HG03432 (cell line): ENCODE results near the gene PRKAR1A.

Experiments used
- ATAC-seq: cut with Tn5 transposase; IDR thresholded peaks from one replicate; pipeline ENCODE4 v1.9.1; 2021; ENCODE audit warnings: mild to moderate bottlenecking, moderate library complexity; ENCODE audit not compliant: unreplicated experiment

Gene PRKAR1A

GRCh38 chr17:68598545-68598961 lies 86.3 kb downstream of the PRKAR1A start:
- ATAC-seq = no peak

- no peak for ATAC-seq
These were observed 86.9 kb downstream of the PRKAR1A start for GRCh38 chr17:68599091-68599490.

- ATAC-seq = no peak
These were observed 87.4 kb downstream of the PRKAR1A start for GRCh38 chr17:68599552-68600066.

- no peak for ATAC-seq
These were observed 88.1 kb downstream of the PRKAR1A start for GRCh38 chr17:68600067-68600930.
